Measurements from ENCODE around the gene SYTL3. TPM values are rescaled to one million over a fixed set of nuclear protein-coding genes. Genes with fewer than 3 reads are reported as not detected.
"Not testable (repeated sequence)": the region's sequence is repeated elsewhere in the genome, so short reads cannot be mapped to it uniquely, and the experiment has no call there.

The SYTL3 gene, protein sequence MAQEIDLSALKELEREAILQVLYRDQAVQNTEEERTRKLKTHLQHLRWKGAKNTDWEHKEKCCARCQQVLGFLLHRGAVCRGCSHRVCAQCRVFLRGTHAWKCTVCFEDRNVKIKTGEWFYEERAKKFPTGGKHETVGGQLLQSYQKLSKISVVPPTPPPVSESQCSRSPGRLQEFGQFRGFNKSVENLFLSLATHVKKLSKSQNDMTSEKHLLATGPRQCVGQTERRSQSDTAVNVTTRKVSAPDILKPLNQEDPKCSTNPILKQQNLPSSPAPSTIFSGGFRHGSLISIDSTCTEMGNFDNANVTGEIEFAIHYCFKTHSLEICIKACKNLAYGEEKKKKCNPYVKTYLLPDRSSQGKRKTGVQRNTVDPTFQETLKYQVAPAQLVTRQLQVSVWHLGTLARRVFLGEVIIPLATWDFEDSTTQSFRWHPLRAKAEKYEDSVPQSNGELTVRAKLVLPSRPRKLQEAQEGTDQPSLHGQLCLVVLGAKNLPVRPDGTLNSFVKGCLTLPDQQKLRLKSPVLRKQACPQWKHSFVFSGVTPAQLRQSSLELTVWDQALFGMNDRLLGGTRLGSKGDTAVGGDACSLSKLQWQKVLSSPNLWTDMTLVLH
- total RNA-seq = 6.5 TPM

DNA sequence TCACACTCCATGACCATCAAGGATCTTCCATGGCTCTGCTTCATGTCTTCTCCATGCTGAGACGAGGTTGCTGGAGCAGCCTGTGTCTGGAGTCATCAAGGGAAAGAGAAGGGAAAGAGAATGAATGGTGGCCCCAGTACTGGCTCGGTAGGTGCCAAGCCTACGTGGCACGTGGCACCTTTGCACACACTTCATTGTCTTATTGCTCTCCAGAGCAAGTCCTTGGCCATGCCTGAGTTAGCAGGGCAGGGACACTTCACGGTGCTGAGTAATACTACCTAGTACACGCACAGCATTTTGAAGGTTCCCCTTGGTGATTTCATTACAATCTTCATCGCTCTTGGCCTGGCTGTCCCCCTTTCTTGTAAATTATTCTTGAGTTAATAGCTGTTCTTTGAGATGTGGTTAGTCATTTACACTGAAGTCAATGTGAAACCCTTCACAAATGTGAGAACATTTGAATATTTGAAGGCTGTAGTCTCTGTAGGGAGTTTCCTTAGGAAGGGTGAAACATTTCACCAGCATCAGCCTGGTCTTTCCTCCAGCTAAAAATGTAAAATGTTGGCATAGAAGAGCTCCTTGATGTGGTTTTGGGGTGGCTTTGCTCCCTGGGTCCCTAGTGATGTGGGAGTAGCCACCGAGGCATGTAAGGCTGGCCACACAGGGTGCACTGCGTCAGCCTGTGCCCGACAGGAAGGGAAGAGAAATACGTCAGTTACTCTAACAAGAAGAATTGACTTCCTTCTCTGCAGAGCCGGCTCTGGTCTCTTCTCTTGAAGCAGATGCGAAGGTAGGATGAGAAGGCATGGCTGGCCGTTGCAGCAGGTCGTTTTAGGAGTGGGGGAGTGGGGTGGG, at the start of gene SYTL3:
SYTL3 (plus strand) TSS at position 766 of the 855 bp plus-strand sequence. CDS start 13,215 bp downstream, outside the sequence.
- peak; percentile 49 to 84 (median 65) for DNase-seq (ENCODE audit: low read depth in 2 of 3, low spot score in 2 of 3)

DNA sequence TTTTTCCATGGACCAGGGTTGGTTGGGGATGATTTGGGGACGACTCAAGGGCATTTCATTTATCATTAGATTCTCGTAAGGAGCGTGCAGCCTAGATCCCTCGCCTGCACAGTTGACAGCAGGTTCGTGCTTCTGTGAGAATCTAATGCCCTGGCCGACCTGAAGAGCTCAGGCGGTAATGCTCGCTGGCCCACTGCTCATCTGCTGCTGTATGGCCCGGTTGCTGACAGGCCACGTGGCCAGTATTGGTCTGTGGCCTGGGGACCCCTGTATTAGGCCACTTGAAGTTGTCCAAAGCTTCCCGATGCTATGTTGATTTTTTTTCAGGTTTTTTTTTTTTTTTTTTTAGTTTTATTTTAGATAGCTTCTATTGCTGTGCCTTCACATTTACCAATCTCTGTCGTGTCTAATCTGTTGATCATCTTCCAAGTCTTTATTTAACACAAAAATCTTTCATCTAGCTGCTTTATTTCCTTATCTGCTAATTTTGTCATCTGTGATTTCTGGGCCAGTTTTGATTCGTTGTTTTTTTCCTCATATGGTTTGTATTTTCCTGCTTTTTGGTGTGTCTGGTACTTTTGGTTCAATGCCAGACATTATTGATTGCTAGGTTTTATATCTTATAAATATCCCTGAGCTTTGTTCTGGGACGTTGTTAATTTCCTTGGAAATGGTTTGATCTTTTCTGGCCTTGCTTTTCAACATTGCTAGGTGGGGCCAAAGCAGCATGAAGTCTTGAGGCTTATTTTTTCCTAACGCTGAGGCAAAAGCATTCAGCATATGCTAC, 46.4 kb upstream of the SYTL3 start:
- DNase-seq (ENCODE audit: low read depth in 2 of 3, low spot score in 2 of 3) = no peak

DNA sequence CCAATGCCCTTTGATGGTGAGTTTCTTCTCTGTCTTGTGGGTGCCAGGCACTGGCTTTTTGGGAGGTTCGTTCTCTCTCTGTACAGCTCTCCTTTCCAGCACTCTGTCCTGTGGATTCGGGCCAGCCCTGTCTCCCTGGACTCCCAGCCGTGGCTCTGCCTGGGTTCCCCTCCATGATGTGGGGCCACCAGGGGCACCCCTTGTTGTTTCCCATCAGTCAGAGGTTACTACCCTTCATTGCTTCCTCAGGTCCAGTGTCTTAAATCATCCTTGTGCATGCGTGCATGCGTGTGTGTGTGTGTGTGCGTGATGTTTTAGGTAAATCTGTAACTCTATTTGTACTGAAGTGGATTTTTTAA, 45.8 kb upstream of the SYTL3 start:
- DNase-seq (ENCODE audit: low read depth in 2 of 3, low spot score in 2 of 3) = no peak

DNA sequence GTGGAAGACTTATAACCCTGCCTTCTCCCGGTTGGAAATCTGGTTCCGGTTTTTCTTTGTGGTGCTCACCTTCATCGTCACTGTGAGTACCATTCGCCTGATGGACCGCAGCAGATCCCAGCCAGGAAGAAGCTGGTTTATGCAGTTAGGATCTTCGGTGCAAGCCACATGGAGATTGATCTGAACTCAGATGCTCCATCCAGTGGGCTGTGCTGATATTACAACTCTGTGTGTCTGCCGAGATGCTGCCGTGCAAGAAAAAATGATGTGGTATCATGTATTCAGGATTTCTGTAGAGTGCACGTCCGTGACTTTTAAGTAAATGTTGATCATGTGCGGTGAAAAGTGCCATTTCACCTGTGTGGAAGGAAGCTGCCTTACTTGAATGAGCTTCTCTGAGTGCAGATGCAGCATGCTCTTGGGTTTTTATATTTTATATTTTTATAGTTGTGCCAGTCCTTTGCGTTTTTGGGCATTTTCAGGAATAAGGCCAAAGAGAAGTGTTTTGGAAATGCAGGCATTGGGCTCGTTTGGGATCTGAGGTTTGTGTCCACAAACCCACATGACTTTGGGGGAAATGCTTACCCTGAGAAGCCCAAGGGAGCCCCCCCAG, 44.5 kb upstream of the SYTL3 start:
- peak; percentile 14 to 80 (median 49) for DNase-seq (ENCODE audit: low read depth in 2 of 3, low spot score in 2 of 3)

DNA sequence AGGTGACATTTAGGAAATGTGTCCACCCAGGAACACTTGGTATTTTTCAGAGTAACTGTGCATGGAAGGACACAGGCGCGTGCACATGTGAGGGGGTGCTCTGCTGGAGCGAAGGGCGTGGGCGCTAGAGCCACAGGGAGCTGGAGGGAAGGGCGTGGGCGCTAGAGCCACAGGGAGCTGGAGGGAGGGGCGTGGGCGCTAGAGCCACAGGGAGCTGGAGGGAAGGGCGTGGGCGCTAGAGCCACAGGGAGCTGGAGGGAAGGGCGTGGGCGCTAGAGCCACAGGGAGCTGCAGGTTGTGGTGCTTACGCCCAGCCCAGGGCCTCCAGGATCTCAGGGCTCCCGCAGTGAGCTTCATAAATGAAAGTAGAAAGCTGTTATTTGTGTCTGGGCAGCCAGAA, 43.8 kb upstream of the SYTL3 start:
- not testable (repeated sequence) for DNase-seq (ENCODE audit: low read depth in 2 of 3, low spot score in 2 of 3)

DNA sequence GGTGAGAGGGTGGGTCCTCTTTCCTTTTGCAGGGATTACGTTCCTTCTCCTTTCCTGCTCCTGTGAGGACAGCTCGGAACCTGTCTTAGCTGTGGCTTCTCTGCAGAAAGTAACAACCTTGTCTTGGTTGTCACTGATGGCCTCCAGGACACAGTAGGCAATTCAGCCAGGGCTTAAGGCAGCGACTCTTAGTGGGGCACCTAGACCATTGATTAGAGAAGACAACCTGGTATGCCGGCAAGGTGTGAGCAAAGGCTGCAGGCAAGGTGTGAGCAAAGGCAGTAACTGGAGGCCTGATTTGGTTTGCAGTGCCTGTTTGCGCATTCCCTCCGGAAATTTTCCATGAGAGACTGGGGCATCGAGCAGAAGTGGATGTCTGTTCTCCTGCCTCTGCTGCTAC, 42.9 kb upstream of the SYTL3 start:
- DNase-seq (ENCODE audit: low read depth in 2 of 3, low spot score in 2 of 3) = no peak

DNA sequence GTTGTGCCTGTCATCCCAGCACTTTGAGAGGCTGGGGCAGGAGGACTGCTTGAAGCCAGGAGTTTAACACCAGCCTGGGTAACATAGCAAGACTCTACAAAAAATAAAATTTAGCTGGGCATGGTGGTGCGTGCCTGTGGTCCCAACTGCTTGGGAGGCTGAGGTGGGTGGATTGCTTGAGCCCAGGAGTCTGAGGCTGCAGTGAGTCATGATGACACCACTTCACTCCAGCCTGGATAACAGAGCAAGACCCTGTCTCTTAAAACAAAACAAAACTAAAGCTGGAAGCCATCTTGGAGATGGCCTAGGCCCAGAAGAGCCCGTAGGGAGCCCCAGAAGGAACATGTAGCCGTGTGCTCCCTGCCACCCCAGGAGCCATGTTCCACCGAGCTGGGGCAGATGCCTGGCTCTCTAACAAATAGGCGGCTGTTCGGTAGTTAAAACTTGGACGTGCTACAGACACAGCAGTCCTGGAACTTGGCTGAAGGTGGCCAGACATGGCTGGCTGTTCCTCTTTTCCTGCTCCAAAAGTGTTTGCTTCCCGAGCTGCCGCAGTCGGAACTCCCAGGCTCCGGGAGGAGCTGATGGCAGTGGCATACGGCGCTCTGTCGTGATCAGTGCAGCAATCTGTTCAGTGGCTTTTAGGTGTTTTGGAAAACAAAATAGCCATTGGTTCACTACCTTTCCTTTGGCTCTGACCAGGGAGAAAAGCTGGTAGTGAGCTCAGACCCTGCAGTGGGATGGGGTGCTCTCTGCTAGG, 42.3 kb upstream of the SYTL3 start:
- DNase-seq (ENCODE audit: low read depth in 2 of 3, low spot score in 2 of 3) = no peak

DNA sequence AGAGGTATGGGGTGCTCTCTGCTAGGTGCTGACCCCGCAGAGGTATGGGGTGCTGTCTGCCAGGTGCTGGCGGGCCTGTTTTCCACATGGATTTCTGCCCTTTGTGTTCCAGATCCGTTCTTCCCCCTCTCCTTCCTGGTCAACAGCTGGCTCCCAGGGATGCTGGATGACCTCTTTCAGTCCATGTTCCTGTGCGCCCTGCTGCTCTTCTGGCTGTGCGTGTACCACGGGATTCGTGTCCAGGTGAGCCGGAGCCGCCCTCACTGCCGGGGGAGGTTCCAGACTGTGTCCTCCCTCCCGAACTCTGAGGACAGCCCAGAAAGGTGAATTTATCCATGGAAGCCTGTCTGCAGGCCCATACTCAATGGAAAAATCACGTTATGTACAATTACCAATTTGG, 41.6 kb upstream of the SYTL3 start:
- no peak for DNase-seq (ENCODE audit: low read depth in 2 of 3, low spot score in 2 of 3)

DNA sequence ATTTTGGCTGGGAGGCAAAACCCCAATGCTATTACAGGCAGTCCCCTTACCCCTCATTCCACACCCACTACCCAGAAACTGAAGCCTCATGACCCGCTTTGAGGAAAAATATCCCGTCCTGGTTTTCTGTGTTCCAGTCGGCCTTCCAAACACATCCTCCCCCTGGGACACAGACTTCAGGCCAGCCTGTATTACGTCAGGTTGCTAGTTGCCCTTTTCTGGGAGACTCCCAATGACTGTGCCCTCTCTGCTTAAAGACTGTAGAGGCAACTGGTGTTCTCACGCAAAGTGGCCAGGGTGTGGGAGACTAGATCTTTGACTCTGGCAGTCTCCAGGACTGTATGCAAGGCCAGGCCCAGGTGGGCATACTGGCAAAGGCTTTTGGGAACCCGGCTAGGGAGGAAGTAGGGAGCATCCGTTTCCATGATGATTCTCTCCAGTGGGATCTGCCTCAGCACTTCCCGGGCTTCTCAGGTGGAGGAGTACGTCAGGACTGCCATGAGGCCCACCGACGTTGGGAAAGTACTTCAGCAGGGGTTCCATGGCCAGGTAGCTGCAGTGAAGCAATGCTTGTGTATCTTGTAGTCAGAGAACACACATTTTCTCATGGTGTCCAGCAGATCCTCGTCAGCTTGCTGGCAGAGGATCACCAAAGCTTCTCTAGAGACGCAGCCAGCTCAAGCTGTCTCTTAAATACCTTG, 40.2 kb upstream of the SYTL3 start:
- no peak for DNase-seq (ENCODE audit: low read depth in 2 of 3, low spot score in 2 of 3)

DNA sequence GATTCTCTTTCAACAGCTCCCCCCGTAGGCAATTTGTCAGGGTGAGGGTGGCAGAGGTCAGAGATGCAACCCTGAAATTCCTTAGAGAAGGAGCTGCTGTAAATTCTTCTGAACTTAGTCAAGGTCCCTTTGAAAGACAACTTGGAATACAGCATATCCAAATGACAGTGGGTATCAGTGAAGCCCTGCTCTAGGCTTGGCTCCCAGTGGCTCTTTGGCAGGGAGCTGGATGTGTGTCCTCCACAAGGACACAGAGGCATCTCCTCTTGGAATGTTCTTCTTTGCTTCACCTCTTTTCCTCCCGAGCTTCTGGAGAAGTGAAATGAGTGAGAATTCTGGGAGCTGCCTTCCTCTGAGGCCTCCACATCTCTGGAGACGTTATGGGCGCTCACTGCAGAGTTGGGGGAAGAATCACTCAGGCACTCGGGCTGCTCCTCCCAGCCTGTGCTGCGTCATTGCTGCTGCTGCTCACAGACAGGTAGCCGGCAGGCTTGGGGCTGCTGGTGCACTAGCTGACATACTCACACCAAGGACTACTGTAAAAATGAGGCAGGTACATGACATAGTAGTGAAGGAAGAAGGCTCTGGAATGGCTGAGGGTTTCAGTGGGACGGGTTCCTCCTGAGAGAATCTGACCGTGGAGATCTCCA, 39.4 kb upstream of the SYTL3 start:
- DNase-seq (ENCODE audit: low read depth in 2 of 3, low spot score in 2 of 3) = no peak

DNA sequence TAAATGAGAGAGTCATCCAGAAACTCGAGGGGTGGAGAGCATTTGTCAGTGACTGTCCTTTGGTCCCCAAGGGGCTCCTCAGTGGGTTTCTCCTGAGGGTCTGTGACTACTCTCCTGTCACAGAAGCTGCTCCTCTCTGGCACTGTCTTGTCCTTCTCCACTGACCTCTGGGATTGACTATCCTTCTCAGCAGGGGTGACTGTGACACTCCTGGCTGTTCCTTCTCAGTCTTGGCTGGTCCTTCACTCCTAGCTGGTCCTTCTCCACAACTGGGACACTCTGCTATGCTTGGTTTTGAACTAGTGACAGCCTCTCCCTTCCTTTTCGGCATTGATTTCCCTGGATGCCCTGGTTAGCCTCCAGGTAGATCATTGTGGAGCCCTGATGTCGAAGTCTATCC, 38.8 kb upstream of the SYTL3 start:
- no peak for DNase-seq (ENCODE audit: low read depth in 2 of 3, low spot score in 2 of 3)

DNA sequence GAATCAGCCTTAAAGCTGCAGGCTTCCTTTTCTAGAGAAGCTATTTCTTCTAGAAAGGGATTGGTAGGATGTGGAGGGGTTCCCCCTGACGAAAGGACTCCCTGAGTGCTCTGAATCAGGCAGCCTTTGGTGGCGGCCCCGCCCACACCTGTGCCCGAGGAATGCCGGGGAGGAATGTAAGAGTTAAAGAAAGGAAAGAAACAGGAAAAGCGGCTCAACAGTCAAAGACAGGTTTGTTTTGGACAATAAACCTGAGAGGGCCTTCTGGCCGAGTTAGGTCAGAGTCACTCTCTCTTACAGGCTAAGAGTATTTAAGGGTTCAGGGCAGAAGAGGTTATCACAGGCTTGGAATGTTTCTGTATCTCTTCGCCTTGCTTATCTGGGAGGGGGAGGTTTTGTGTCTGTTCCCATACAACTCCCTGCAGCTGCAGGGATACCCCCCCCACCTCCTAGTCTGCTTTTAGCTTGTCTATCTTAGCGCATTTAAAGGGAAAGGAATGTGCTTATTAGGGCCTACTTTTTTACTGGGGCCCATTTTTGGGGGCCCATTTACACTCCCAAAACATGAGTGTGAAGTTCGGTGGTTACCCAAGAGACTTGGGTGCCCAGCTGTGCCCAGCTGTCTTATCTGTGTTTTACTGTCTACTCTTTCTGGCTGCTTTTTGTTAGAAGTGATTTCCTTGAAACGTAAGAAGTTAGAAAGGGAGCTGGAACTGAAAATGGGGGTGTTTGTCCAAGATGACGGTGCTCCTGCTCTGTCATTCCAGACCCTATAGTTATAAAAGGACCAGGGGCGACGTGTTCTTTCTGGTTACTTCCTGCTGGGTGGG, 38.1 kb upstream of the SYTL3 start:
- no peak for DNase-seq (ENCODE audit: low read depth in 2 of 3, low spot score in 2 of 3)

DNA sequence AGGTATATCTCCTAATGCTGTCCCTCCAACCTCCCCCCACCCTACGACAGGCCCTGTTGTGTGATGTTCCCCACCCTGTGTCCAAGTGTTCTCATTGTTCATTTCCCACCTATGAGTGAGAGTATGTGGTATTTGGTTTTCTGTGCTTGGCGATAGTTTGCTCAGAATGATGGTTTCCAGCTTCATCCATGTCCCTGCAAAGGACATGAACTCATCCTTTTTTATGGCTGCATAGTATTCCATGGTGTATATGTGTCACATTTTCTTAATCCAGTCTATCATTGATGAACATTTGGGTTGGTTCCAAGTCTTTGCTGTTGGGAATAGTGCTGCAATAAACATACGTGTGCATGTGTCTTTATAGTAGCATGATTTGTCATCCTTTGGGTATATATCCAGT, 35.2 kb upstream of the SYTL3 start:
- not testable (repeated sequence) for DNase-seq (ENCODE audit: low read depth in 2 of 3, low spot score in 2 of 3)

DNA sequence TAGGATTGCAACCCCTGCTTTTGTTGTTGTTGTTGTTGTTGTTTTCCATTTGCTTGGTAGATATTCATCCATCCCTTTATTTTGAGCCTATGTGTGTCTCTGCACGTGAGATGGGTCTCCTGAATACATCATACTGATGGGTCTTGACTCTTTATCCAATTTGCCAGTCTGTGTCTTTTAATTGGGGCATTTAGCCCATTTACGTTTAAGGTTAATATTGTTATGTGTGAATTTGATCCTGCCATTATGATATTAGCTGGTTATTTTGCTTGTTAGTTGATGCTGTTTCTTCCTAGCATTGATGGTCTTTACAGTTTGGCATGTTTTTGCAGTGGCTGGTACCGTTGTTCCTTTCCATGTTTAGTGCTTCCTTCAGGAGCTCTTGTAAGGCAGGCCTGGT, 31.6 kb upstream of the SYTL3 start:
- not testable (repeated sequence) for DNase-seq (ENCODE audit: low read depth in 2 of 3, low spot score in 2 of 3)

DNA sequence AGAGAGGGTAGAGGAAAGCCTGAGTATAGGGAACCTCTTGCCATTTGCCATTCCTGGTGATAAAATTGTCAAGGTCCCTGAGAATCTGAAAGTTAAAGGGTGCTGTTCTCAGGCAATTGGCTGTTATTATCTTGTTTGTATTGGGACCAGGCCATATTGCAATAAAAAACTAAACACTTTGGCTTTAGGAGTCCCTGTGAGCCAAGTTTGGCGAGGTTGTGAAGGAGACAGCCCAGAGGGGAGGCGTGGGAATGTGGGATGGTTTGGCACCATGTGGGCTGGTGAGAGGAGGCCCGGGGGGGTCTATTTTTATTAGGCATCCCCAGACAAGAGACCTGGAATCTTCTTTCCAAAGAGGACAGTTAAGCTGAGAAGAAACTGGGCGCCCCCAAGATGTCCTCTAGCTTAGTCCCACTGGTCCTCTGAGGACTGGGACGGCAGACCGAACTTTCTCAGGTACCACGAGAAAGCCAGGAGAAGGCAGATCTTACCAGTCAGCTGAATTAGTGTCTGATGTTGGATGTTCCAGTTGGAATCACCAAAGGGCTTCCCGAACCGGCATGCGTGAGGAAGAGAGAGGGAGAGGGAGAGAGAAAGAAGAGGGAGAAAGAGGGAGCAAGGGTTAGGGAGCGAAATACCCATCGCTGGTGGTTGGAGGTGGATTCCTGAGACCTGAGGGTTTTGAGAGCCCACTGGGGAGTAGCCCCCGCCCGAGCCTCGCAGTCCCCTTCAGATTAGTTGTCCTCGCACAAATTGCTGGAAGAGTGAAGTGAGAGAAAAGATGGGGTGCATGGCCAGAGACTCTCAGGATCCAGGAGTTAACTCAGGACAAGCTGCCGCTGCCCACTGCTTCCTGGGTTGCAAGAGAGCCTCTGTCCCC, 29.7 kb upstream of the SYTL3 start:
- no peak for DNase-seq (ENCODE audit: low read depth in 2 of 3, low spot score in 2 of 3)

DNA sequence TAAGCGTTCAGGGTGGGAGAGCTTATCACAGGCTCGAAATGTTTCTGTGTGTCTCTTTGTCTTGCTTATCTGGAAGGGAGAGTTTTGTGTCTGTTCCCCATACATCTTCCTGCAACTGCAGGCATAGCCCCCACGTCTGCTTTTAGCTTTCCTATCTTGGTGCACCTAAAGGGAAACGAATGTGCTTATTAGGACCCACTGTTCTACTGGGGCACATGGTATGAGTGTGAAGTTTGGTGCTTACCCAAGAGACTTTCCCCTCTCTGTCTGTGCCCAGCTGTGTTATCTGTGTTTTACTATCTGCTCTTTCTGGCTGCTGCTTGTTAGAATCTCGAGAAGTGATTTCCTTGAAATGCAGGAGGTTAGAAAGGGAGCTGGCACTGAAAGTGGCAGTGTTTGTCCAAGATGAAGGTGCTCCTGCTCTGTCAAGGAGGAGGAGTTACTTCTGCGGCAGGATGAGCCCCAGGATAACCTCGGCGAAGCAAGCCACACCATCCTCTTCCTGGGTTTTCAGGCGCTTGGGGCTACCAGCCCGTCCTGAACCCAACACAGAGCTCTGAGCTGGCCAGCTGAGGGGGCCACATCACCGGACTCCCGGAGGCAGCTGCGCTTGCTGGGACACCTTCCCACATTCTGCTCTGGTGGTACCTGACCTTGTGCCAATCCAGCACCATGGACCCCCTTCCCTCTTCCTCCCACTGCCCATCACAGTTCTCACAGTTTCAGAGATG, 28.7 kb upstream of the SYTL3 start:
- DNase-seq (ENCODE audit: low read depth in 2 of 3, low spot score in 2 of 3) = no peak
